Measurements from ENCODE around the gene PPIF.

The PPIF gene

GRCh38 chr10:79378647-79379511 lies 31.6 kb downstream of the PPIF start (continued):
- no peak for TF ChIP-seq HOXD13 (CRISPR knock-in tag; IDR thresholded peaks at IDR 0.05; ENCODE audit: borderline replicate concordance)
- no peak for TF ChIP-seq ZNF366 (tag by site-specific recombination; conservative IDR thresholded peaks at IDR 0.05)
- TF ChIP-seq KLF9 (tag by site-specific recombination; IDR thresholded peaks at IDR 0.05; ENCODE audit: low read depth) = no peak
- TF ChIP-seq ZNF837 (tag by site-specific recombination; IDR thresholded peaks at IDR 0.05) = no peak
- peak; percentile 30; the same call in 1 of the 2 replicates for TF ChIP-seq ZNF311 (tag by site-specific recombination; IDR thresholded peaks at IDR 0.05; ENCODE audit: borderline replicate concordance)
- no peak for TF ChIP-seq REPIN1 (tag by site-specific recombination; IDR thresholded peaks at IDR 0.05; ENCODE audit: low read depth)
- TF ChIP-seq ZNF302 (tag by site-specific recombination; IDR thresholded peaks at IDR 0.05; ENCODE audit: low read depth) = no peak
- no peak for TF ChIP-seq ZNF449 (tag by site-specific recombination; IDR thresholded peaks at IDR 0.05)
- no peak for TF ChIP-seq ZBTB7A (tag by site-specific recombination; IDR thresholded peaks at IDR 0.05; ENCODE audit: low read depth)
- TF ChIP-seq ZNF544 (tag by site-specific recombination; IDR thresholded peaks at IDR 0.05) = no peak
- no peak for TF ChIP-seq ZNF354C (tag by site-specific recombination; IDR thresholded peaks at IDR 0.05; ENCODE audit: borderline replicate concordance, low read depth)
- no peak for TF ChIP-seq ZNF175 (tag by site-specific recombination; IDR thresholded peaks at IDR 0.05)
- no peak for TF ChIP-seq ZNF416 (tag by site-specific recombination; IDR thresholded peaks at IDR 0.05)
- peak; percentile 61; the same call in 1 of the 2 replicates for TF ChIP-seq ZNF658 (tag by site-specific recombination; IDR thresholded peaks at IDR 0.05)
- TF ChIP-seq ZNF292 (tag by site-specific recombination; IDR thresholded peaks at IDR 0.05; ENCODE audit: borderline replicate concordance, low read depth) = no peak
- no peak for TF ChIP-seq ZNF184 (tag by site-specific recombination; IDR thresholded peaks at IDR 0.05)
- no peak for TF ChIP-seq ZBTB1 (tag by site-specific recombination; IDR thresholded peaks at IDR 0.05)
- no peak for TF ChIP-seq ZXDB (tag by site-specific recombination; IDR thresholded peaks at IDR 0.05)
- peak; percentile 33; the same call in 1 of the 2 replicates for TF ChIP-seq AEBP2 (tag by site-specific recombination; IDR thresholded peaks at IDR 0.05; ENCODE audit: borderline replicate concordance)
- no peak for TF ChIP-seq MEIS1 (CRISPR knock-in tag; IDR thresholded peaks at IDR 0.05; ENCODE audit: borderline replicate concordance)
- TF ChIP-seq ZNF24 (tag by site-specific recombination; IDR thresholded peaks at IDR 0.05) = no peak
- no peak for TF ChIP-seq SETDB1 (IDR thresholded peaks at IDR 0.05; ENCODE audit: insufficient read length, low read length)
- no peak for TF ChIP-seq ZNF585B (tag by site-specific recombination; IDR thresholded peaks at IDR 0.05)
- TF ChIP-seq ZNF169 (tag by site-specific recombination; IDR thresholded peaks at IDR 0.05) = no peak
- TF ChIP-seq HOXA7 (CRISPR knock-in tag; IDR thresholded peaks at IDR 0.05; ENCODE audit: borderline replicate concordance) = no peak

GRCh38 chr10:79379512-79380124 lies 32.3 kb downstream of the PPIF start:
- H3K36me3 ChIP-seq (ENCODE audit: control insufficient read depth in 2 of 2, insufficient read depth in 1 of 2, low read length in 2 of 2) = no peaks in the 10 kb centered on the region
- CTCF ChIA-PET = no interaction called here
- no peak overlapping the region for H3K4me3 ChIP-seq (ENCODE audit: low read depth, low read length)
- POLR2A ChIA-PET = no interaction called here
- no peak for TF ChIP-seq SP7 (tag by site-specific recombination; IDR thresholded peaks at IDR 0.05)
- TF ChIP-seq GLIS2 (tag by site-specific recombination; IDR thresholded peaks at IDR 0.05) = peak; percentile 39; the same call in 1 of the 2 replicates
- no peak for TF ChIP-seq ZNF175 (tag by site-specific recombination; IDR thresholded peaks at IDR 0.05)
- TF ChIP-seq ZIC2 (tag by site-specific recombination; IDR thresholded peaks at IDR 0.05) = peak; percentile 75; the same call in 1 of the 2 replicates
- TF ChIP-seq GLIS1 (tag by site-specific recombination; IDR thresholded peaks at IDR 0.05) = peak; percentile 50
- H3K4me1 ChIP-seq (ENCODE audit: control insufficient read depth, insufficient read depth, low read length) = peaks cover 4% of the 10 kb centered on the region
- H3K27ac ChIP-seq (ENCODE audit: extremely low read depth, low read depth, low read length) = no peak overlapping the region
- no peaks in the 10 kb centered on the region for H3K9me3 ChIP-seq (ENCODE audit: control insufficient read depth, insufficient read depth, low read depth, low read length)
